C4-2B (cell line): ENCODE results near the gene UBE2Q2.

ENCODE experiments used
- ZFX ChIP-seq: fragments of 450-650 bp; IDR thresholded peaks from 2 replicates; pipeline ENCODE4 v1.6.1; 2017
- TF ChIP-seq, protein P1 (sequence below): fragments of 450-650 bp; conservative IDR thresholded peaks from 2 replicates; pipeline ENCODE4 v1.5.1; 2017; ENCODE audit warnings: mild to moderate bottlenecking

DNA sequence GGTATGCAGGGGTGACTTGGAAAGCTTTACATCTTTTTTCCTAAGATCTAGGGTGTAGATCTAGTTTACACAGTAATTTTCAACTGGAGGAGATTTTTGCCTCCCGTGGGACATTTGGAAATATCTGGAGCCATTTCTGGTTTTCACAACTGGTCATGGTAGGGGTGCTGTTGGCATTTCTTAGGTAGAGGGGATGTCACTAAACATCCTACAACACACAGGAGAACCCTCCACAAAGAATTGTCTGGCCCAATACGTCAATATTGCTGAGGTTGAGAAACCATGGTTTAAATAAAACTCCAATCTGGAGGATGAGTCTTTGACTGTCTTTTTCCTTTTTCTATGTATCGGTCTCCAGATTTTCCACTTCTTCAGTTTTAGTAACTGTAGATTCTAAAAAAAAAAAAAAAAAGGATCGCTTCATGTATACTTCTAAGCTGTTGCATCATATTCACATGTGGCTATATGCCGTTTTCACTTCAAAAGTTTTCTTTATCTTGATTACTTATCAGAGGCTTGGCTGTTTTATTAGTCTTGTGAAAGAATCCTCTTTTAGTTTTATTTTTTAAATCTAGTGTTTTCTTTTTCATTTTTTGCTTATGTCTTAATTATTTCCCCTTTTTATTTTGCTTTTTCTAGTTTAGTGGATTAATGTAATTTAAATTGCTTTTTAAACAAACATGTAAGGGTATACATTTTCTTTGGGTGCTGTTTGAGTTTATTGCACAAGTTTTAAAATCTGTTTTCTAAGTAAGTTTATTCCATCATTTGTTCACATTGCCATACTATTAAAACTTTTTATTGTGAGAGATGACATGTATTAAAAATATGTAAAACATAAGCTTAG is 21.2 kb downstream of the UBE2Q2 start:
- TF ChIP-seq, protein P1, sequence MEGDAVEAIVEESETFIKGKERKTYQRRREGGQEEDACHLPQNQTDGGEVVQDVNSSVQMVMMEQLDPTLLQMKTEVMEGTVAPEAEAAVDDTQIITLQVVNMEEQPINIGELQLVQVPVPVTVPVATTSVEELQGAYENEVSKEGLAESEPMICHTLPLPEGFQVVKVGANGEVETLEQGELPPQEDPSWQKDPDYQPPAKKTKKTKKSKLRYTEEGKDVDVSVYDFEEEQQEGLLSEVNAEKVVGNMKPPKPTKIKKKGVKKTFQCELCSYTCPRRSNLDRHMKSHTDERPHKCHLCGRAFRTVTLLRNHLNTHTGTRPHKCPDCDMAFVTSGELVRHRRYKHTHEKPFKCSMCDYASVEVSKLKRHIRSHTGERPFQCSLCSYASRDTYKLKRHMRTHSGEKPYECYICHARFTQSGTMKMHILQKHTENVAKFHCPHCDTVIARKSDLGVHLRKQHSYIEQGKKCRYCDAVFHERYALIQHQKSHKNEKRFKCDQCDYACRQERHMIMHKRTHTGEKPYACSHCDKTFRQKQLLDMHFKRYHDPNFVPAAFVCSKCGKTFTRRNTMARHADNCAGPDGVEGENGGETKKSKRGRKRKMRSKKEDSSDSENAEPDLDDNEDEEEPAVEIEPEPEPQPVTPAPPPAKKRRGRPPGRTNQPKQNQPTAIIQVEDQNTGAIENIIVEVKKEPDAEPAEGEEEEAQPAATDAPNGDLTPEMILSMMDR: no peak
- TF ChIP-seq ZFX: no peak
